Neural cell (in vitro differentiated cells): ENCODE results near the gene CCDC182.

Source experiments
- CTCF ChIP-seq: fragments of 450-650 bp; IDR thresholded peaks from 2 replicates; pipeline ENCODE4 v1.5.1; 2014; ENCODE audit warnings: antibody characterized with exemption, mild to moderate bottlenecking, moderate library complexity; ENCODE audit not compliant: poor library complexity, severe bottlenecking
- EP300 ChIP-seq: fragments of 450-650 bp; conservative IDR thresholded peaks from 2 replicates; pipeline ENCODE4 v1.6.1; 2014; ENCODE audit warnings: antibody characterized with exemption, mild to moderate bottlenecking, moderate library complexity; ENCODE audit not compliant: poor library complexity, severe bottlenecking
- EZH2 ChIP-seq: fragments of 200-600, 300-800 bp; shearing (Covaris generic), sonication (generic); IDR thresholded peaks from 2 replicates; pipeline ENCODE4 v1.6.1; 2014; ENCODE audit warnings: antibody characterized with exemption, low read length, borderline replicate concordance, mild to moderate bottlenecking; ENCODE audit not compliant: insufficient read depth, poor library complexity, severe bottlenecking
- MXI1 ChIP-seq: fragments of 450-650 bp; conservative IDR thresholded peaks from 2 replicates; pipeline ENCODE4 v1.6.1; 2014; ENCODE audit warnings: antibody characterized with exemption, mild to moderate bottlenecking; ENCODE audit not compliant: poor library complexity, severe bottlenecking
- POLR2AphosphoS5 ChIP-seq: IDR thresholded peaks from 2 replicates; pipeline ENCODE4 v1.6.1; 2012
- RAD21 ChIP-seq: fragments of 450-650 bp; conservative IDR thresholded peaks from 2 replicates; pipeline ENCODE4 v1.6.1; 2014; ENCODE audit warnings: antibody characterized with exemption, mild to moderate bottlenecking, moderate library complexity
- REST ChIP-seq: IDR thresholded peaks from 2 replicates; pipeline ENCODE4 v1.6.1; 2012; ENCODE audit warnings: borderline replicate concordance
- TAF1 ChIP-seq: IDR thresholded peaks from 2 replicates; pipeline ENCODE4 v1.6.1; 2012; ENCODE audit warnings: low read depth

GRCh38 chr17:57761887-57762286 is 16.8 kb upstream of the CCDC182 start:
- TF ChIP-seq POLR2AphosphoS5 (no peak), EP300 (no peak), CTCF (peak; percentile 11), TAF1 (no peak), EZH2 (no peak), MXI1 (no peak), REST (no peak), RAD21 (no peak)
